H1 (cell line): ENCODE measurements around the gene HDHD3. TPM values are rescaled to one million over a fixed set of nuclear protein-coding genes. Genes with fewer than 3 reads are reported as not detected.
A peak's percentile ranks its signal among the peaks of the same experiment; 100 is the strongest.

Source experiments
- CTCF ChIA-PET: fragments of 300-600 bp; sonication (Branson Sonifier 250); formaldehyde crosslinking; loops from one replicate; lab custom pipeline; 2021; ENCODE audit not compliant: partially characterized antibody; lab: Charles Lee
- POLR2A ChIA-PET: fragments of 300-600 bp; sonication (Branson Sonifier 250); formaldehyde crosslinking; loops from one replicate; lab custom pipeline; 2021; ENCODE audit warnings: inconsistent platforms; ENCODE audit not compliant: partially characterized antibody; lab: Charles Lee
- DNase-seq, 2 experiments: peaks; one replicate each; pipeline versions ENCODE4 v3.0.0 to v3.0.0-alpha.2; 2010 to 2022; ENCODE audit warnings: low spot score in 2 of 2, low read depth in 1 of 2, mixed read lengths in 1 of 2
- FAIRE-seq: peaks from 2 replicates; lab custom pipeline; 2011; peaks lifted over from hg19 to GRCh38; lab: Jason Lieb, UNC
- H2AFZ ChIP-seq: 2 replicates; pipeline ENCODE4 v1.8.1; 2012; ENCODE audit warnings: low read length, inconsistent platforms
- H2AK5ac ChIP-seq: 2 replicates; pipeline ENCODE4 v1.6.1; 2013; ENCODE audit warnings: low read depth, low read length
- H2BK120ac ChIP-seq: replicated peaks from 2 replicates; pipeline ENCODE3; 2013; ENCODE audit warnings: low read depth, low read length, inconsistent platforms
- H2BK12ac ChIP-seq: 2 replicates; pipeline ENCODE4 v1.6.1; 2013; ENCODE audit warnings: low read depth, low read length
- H2BK15ac ChIP-seq: 2 replicates; pipeline ENCODE4 v1.6.1; 2013; ENCODE audit warnings: low read length
- H2BK20ac ChIP-seq: 2 replicates; pipeline ENCODE4 v1.6.1; 2013; ENCODE audit warnings: low read length
- H2BK5ac ChIP-seq: 2 replicates; pipeline ENCODE4 v1.6.1; 2013; ENCODE audit warnings: low read depth, low read length
- H3K14ac ChIP-seq: 2 replicates; pipeline ENCODE4 v1.6.1; 2013; ENCODE audit warnings: inconsistent platforms; ENCODE audit not compliant: insufficient read length
- H3K18ac ChIP-seq: 2 replicates; pipeline ENCODE4 v1.6.1; 2013; ENCODE audit warnings: low read length; ENCODE audit errors: extremely low read depth
- H3K23ac ChIP-seq: 2 replicates; pipeline ENCODE4 v1.6.1; 2013; ENCODE audit warnings: inconsistent platforms; ENCODE audit not compliant: insufficient read length
- H3K23me2 ChIP-seq: 2 replicates; pipeline ENCODE4 v1.6.1; 2013; ENCODE audit warnings: low read depth, low read length
- H3K27ac ChIP-seq: 2 replicates; pipeline ENCODE4 v1.6.1; 2011; ENCODE audit warnings: low read depth, low read length, inconsistent platforms
- H3K27me3 ChIP-seq, 4 experiments: replicated peaks in 1 of 4; 1 replicate in 1 of 4; 2 replicates in 3 of 4; pipeline versions ENCODE4 v1.6.1 to v1.8.1; 2011 to 2013; ENCODE audit warnings: low read length in 3 of 4, mild to moderate bottlenecking in 3 of 4, inconsistent platforms in 2 of 4, mixed read lengths in 2 of 4, moderate library complexity in 1 of 4; ENCODE audit not compliant: control insufficient read depth in 3 of 4, insufficient read depth in 3 of 4; ENCODE audit errors: extremely low read depth in 1 of 4
- H3K36me3 ChIP-seq, 4 experiments: 2 replicates each; pipeline versions ENCODE4 v1.6.1 to v1.8.1; 2011 to 2013; ENCODE audit warnings: mild to moderate bottlenecking in 4 of 4, low read length in 3 of 4, moderate library complexity in 2 of 4, control low read depth in 1 of 4, inconsistent platforms in 1 of 4; ENCODE audit not compliant: insufficient read depth in 4 of 4, control insufficient read depth in 2 of 4
- H3K4ac ChIP-seq: replicated peaks from 2 replicates; pipeline ENCODE3; 2013; ENCODE audit warnings: low read length, low read depth, mixed read lengths, inconsistent platforms; ENCODE audit not compliant: insufficient read length
- H3K4me1 ChIP-seq, 4 experiments: replicated peaks in 1 of 4; 1 replicate in 1 of 4; 2 replicates in 3 of 4; pipeline versions ENCODE4 v1.6.1 to v1.8.1; 2011 to 2013; ENCODE audit warnings: low read length in 3 of 4, inconsistent platforms in 2 of 4, mixed read lengths in 1 of 4; ENCODE audit not compliant: insufficient read depth in 4 of 4, control insufficient read depth in 3 of 4
- H3K4me2 ChIP-seq, 2 experiments: 2 replicates each; pipeline versions ENCODE4 v1.6.1 to v1.8.1; 2011 to 2013; ENCODE audit warnings: low read depth in 2 of 2, low read length in 2 of 2, control low read depth in 1 of 2, inconsistent platforms in 1 of 2, mild to moderate bottlenecking in 1 of 2; ENCODE audit not compliant: insufficient read depth in 1 of 2
- H3K4me3 ChIP-seq, 4 experiments: fragments of 200-600, 300-600 bp in 1 of 4; sonication (generic), shearing (Covaris generic), sonication (Bioruptor Twin) in 1 of 4; 2 replicates each; pipeline versions ENCODE4 v1.5.1 to v1.8.1; 2011 to 2016; ENCODE audit warnings: low read length in 4 of 4, low read depth in 3 of 4, control low read depth in 2 of 4, inconsistent platforms in 2 of 4, mild to moderate bottlenecking in 2 of 4, mixed read lengths in 1 of 4, moderate library complexity in 1 of 4; ENCODE audit not compliant: insufficient read depth in 2 of 4; ENCODE audit errors: extremely low read depth in 1 of 4
- H3K56ac ChIP-seq: replicated peaks from 2 replicates; pipeline ENCODE3; 2013; ENCODE audit warnings: low read depth, mild to moderate bottlenecking, mixed read lengths, low read length, inconsistent platforms; ENCODE audit not compliant: insufficient read length
- H3K79me1 ChIP-seq: 2 replicates; pipeline ENCODE4 v1.6.1; 2013; ENCODE audit warnings: low read depth, low read length, control low read depth
- H3K79me2 ChIP-seq, 2 experiments: 2 replicates each; pipeline versions ENCODE4 v1.6.1 to v1.8.1; 2012 to 2013; ENCODE audit warnings: low read length in 2 of 2, mild to moderate bottlenecking in 2 of 2, inconsistent platforms in 1 of 2; ENCODE audit not compliant: insufficient read depth in 2 of 2, control insufficient read depth in 1 of 2
- H3K9ac ChIP-seq, 4 experiments: replicated peaks in 1 of 4; 1 replicate in 1 of 4; 2 replicates in 3 of 4; pipeline versions ENCODE4 v1.6.1 to v1.8.1; 2011 to 2013; ENCODE audit warnings: low read depth in 3 of 4, low read length in 3 of 4, control low read depth in 2 of 4, mild to moderate bottlenecking in 2 of 4, moderate library complexity in 2 of 4, inconsistent platforms in 1 of 4; ENCODE audit errors: extremely low read depth in 1 of 4
- H3K9me3 ChIP-seq, 2 experiments: 2 replicates each; pipeline versions ENCODE4 v1.6.1 to v1.8.1; 2012 to 2013; ENCODE audit warnings: mild to moderate bottlenecking in 2 of 2, moderate library complexity in 2 of 2, control low read depth in 1 of 2, inconsistent platforms in 1 of 2, low read depth in 1 of 2, low read length in 1 of 2, mixed read lengths in 1 of 2; ENCODE audit not compliant: insufficient read depth in 2 of 2
- H4K20me1 ChIP-seq, 2 experiments: replicated peaks in 1 of 2; 2 replicates each; pipeline versions ENCODE3 to v1.8.1; 2011 to 2013; ENCODE audit warnings: inconsistent platforms in 2 of 2, low read length in 2 of 2, mild to moderate bottlenecking in 1 of 2; ENCODE audit not compliant: insufficient read depth in 2 of 2, control insufficient read depth in 1 of 2
- H4K5ac ChIP-seq: 2 replicates; pipeline ENCODE4 v1.6.1; 2013; ENCODE audit warnings: low read length, low read depth, mixed read lengths, inconsistent platforms; ENCODE audit not compliant: insufficient read length
- H4K8ac ChIP-seq: 2 replicates; pipeline ENCODE4 v1.8.0; 2013; ENCODE audit warnings: mild to moderate bottlenecking, moderate library complexity, low read length, inconsistent platforms; ENCODE audit not compliant: insufficient read depth; ENCODE audit errors: extremely low read depth
- H4K91ac ChIP-seq: replicated peaks from 2 replicates; pipeline ENCODE3; 2013; ENCODE audit warnings: low read length, mixed read lengths, inconsistent platforms; ENCODE audit not compliant: insufficient read length
- WGBS, 2 experiments: shearing (Covaris generic) in 1 of 2; methylation state at CpG; one replicate each; pipeline versions ENCODE4 v1.1.6 to v1.1.7; 2013 to 2015; ENCODE audit warnings: low lambda C conversion rate in 2 of 2, mixed read lengths in 2 of 2, inconsistent platforms in 1 of 2, low coverage in 1 of 2, missing lambda C conversion rate in 1 of 2; ENCODE audit not compliant: insufficient replicate concordance in 2 of 2, insufficient coverage in 1 of 2, insufficient read length in 1 of 2; ENCODE audit errors: extremely low coverage in 1 of 2, missing lambda C conversion rate in 1 of 2; 5-methylcytosine and 5-hydroxymethylcytosine counted together
- polyA plus RNA-seq, 7 experiments: library from polyadenylated mRNA; depleted of rRNA in 3 of 7; stranded (reverse) in 5 of 7; unstranded in 2 of 7; fragments of >200 nt in 5 of 7; fragments of 200-250 nt in 2 of 7; gene quantifications; 1 replicate in 5 of 7; 2 replicates in 1 of 7; 4 replicates in 1 of 7; pipeline versions ENCODE4 v1.2.1 to v1.2.3, GENCODE V29; 2011 to 2013; ENCODE audit warnings: missing spikeins in 2 of 7, mixed read lengths in 2 of 7
- total RNA-seq: library from RNA; stranded (reverse); fragmentation: NEBNext Ultra II Directional; extraction: Animal tissue kit (Norgen Biotek cat#: 25700); gene quantifications from 2 replicates; pipeline ENCODE4 v1.2.1, GENCODE V29; 2021

Gene HDHD3
- total and polyA plus RNA-seq, 2 of the 8 experiments (the other 6 are each of a cell fraction or from before 2014, with no cell fraction given) = 12.1 to 25.3 TPM

DNA sequence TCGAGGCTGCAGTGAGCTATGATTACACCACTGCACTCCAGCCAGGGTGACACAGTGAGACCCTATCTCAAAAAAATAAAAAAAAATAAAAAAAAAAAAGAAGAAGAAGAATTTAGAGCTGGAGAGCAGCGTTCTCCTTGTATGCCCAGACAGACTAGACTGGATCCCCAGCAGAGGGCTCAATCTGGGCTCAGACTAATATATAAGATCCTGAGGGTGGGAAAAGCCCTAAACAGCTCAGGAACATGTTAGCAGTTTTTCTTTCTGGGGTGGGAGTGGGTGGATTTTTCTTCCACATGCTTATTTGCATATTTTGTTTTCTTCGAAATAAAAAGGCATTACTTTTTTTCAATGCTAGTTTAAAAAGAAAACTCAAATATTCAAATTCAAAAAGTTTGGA is 28.3 kb downstream of the HDHD3 start:
- DNase-seq = no peak
- peaks cover 0 to 2% of the 10 kb centered on the region in 2 experiments for H4K20me1 ChIP-seq
- H3K23ac ChIP-seq = no peak overlapping the region
- CTCF ChIA-PET = interaction anchor here (0.5 to 2.5 kb wide), 11 partner anchors 10 to 444 kb away, joined by 3 to 11 read pairs (median 4); partner anchors contain the start of genes CDC26 and PRPF4
- H4K5ac ChIP-seq = no peak overlapping the region
- no peak overlapping the region for H4K8ac ChIP-seq
- H2BK20ac ChIP-seq = no peak overlapping the region
- H3K4me3 ChIP-seq = no peak overlapping the region; a peak in 1 of 8 replicates
- H3K14ac ChIP-seq = no peak overlapping the region
- WGBS, 2 experiments = 86% methylated on average over 3 of the region's 3 CpGs; no CpG with 5 or more reads in 1 of the 2 experiments
- no peak overlapping the region for H3K56ac ChIP-seq
- H3K79me1 ChIP-seq = no peaks in the 10 kb centered on the region; the same call in 1 of the 2 replicates
- H3K27ac ChIP-seq = no peak overlapping the region
- FAIRE-seq = no peak
- peaks cover 5 to 14% (median 10%) of the 10 kb centered on the region in 4 experiments for H3K4me1 ChIP-seq
- H3K79me2 ChIP-seq = no peaks in the 10 kb centered on the region
- H2BK12ac ChIP-seq = no peak overlapping the region
- H2AK5ac ChIP-seq = no peak overlapping the region
- H3K27me3 ChIP-seq = peaks cover 0 to 14% (median 2%) of the 10 kb centered on the region in 4 experiments; a peak in 5 of 7 replicates
- H3K9me3 ChIP-seq = no peaks in the 10 kb centered on the region
- H3K4ac ChIP-seq = no peak overlapping the region
- H3K9ac ChIP-seq = no peak overlapping the region
- POLR2A ChIA-PET = interaction anchor here (0.9 to 1.2 kb wide), 3 partner anchors 9 to 73 kb away, joined by 4 read pairs; partner anchors contain the start of genes C9orf43, CDC26, POLE3 and PRPF4
- H3K18ac ChIP-seq = no peak overlapping the region
- H3K23me2 ChIP-seq = peaks cover 11% of the 10 kb centered on the region; the same call in 1 of the 2 replicates
- H2AFZ ChIP-seq = no peak overlapping the region
- no peak overlapping the region for H2BK120ac ChIP-seq
- H3K4me2 ChIP-seq = peak overlapping the region in 1 of 2 experiments; percentile 86; a peak in 1 of 4 replicates
- no peaks in the 10 kb centered on the region for H3K36me3 ChIP-seq
- no peak overlapping the region for H4K91ac ChIP-seq
- no peak overlapping the region for H2BK15ac ChIP-seq
- H2BK5ac ChIP-seq = no peak overlapping the region
